AG09319 (cell line): ENCODE measurements around the gene IRX2.

Experiments used
- DNase-seq: peaks from one replicate; pipeline ENCODE4 v3.0.0-alpha.2; 2010; ENCODE audit warnings: low read depth; ENCODE audit errors: extremely low read depth
- TF ChIP-seq, protein P1 (sequence below): IDR thresholded peaks from 2 replicates; pipeline ENCODE4 v1.5.1; 2011; ENCODE audit warnings: low read depth, mild to moderate bottlenecking, inconsistent platforms, low read length, moderate library complexity

The IRX2 gene

DNA sequence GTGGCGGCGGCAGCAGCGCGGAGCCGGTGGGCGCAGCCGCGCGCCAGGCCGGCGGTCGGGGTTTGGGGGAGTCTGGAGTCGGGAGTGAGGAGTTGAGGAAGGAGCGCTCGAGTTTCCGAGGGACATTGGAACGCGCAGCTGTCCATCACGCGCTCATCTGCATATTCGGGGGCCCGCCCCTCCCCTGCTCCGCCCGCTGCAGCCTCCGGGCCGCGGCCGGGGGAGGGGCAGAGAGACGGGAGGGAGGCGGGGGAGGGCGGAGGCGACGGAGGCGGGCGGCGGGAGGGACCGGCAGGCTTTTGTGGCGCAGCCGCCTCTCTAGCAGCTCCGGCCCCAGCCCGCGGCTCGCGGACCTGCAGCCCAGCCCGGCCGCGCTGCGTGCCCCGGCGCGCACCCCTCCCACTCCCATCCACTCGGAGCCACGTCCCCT, at the start of gene IRX2:
TSS of gene IRX2 (minus strand) at position 86 of the 430 bp plus-strand sequence. CDS start 264 bp downstream, outside the sequence.
- peak; percentile 81 for DNase-seq
- TF ChIP-seq, protein P1, sequence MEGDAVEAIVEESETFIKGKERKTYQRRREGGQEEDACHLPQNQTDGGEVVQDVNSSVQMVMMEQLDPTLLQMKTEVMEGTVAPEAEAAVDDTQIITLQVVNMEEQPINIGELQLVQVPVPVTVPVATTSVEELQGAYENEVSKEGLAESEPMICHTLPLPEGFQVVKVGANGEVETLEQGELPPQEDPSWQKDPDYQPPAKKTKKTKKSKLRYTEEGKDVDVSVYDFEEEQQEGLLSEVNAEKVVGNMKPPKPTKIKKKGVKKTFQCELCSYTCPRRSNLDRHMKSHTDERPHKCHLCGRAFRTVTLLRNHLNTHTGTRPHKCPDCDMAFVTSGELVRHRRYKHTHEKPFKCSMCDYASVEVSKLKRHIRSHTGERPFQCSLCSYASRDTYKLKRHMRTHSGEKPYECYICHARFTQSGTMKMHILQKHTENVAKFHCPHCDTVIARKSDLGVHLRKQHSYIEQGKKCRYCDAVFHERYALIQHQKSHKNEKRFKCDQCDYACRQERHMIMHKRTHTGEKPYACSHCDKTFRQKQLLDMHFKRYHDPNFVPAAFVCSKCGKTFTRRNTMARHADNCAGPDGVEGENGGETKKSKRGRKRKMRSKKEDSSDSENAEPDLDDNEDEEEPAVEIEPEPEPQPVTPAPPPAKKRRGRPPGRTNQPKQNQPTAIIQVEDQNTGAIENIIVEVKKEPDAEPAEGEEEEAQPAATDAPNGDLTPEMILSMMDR = no peak

DNA sequence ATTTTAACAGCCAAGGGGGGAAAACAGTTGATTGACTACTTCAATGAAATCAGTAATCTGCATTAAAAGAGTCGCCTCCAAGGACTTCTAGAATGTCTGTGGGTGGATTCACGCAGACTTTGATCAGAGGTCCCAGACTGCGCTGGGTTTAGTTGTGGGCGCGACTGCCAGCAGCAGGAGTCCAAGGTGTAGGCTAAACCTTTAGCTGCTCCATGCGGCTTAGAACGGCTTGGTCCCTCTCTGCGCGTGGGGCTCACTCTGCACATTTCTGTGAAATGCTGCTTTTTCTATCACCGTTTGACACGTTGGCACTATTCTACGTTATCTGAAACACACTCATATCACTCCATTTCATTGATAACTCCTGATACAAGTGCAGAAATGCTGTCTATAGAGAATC, 48.6 kb upstream of the IRX2 start:
- DNase-seq = no peak
- TF ChIP-seq, protein P1 = no peak

DNA sequence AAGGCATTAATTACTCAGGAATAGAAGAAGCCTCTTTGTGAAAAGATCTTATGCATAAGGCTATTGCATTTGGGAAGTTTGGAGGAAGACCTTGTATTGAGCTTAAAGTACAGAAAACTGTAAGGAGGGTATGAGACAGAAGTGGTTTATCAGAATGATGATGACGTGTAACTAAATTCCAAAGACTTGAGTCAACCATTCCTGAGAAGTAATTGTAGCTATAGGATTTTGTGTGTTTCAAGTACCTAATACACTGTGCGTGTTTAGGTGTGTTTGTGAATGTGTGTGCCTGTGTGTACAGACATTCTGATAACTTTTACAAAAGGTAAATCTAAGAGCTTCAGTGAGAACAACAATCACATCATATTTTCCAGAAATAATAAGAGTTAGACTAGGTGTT, 46.5 kb upstream of the IRX2 start:
- DNase-seq = no peak
- TF ChIP-seq, protein P1 = no peak

DNA sequence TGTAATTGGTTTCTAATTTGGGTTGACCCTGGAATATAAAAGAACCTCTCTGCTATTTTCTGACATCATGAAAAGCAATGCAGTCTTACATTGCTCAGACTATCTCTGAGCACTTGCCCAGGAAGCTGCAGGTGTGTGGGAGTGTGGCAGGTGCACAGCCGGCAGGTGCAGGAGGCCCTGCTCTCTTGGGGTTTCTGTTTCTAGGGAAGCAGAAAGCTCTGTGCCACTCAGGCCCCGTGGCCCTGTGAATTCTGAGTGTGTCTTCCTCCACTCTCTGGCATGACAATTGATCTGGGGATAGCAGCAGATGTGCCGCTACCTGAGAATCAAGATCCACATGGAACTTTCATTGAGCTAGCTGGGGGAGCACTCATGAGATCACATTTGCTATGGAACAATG, 45.7 kb upstream of the IRX2 start:
- TF ChIP-seq, protein P1 = no peak
- DNase-seq = no peak

DNA sequence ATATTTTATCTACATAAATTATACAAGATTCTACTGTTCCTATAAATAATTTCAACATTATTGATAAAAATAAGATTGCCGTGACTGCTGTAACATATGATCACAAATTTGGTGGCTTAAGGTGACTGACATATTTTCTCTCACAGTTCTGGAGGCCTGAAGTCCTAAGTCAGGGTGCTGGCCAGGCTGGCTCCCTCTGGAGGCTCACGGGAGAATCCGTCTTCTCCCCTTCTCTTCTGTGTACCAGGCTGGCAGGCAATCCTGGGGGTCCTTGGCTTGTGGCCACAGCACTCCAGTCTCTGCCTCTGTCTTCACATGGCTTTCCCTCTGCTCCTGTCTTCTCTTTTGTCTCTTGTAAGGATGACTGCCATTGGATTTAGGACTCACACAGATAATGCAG, 31.7 kb upstream of the IRX2 start:
- DNase-seq = no peak
- TF ChIP-seq, protein P1 = no peak

DNA sequence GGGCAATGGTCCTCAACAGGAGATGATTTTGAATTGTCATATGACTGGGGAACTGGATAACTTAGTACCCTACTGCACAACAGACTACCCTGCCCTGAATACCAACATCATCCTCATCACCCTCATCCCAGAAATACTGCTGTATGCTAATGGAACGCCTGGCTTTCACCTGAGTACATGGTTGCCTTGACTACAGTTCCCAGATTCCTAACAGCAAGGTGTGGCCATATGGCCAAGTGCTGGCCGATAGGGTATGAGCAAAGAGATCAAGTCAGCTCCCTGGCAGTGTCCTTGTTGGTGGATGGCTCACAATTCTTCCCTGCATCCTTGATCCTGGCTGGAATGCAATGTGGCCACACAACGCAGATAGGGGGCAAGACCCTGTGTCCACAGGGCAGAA, 31.2 kb upstream of the IRX2 start:
- DNase-seq = no peak
- TF ChIP-seq, protein P1 = no peak

DNA sequence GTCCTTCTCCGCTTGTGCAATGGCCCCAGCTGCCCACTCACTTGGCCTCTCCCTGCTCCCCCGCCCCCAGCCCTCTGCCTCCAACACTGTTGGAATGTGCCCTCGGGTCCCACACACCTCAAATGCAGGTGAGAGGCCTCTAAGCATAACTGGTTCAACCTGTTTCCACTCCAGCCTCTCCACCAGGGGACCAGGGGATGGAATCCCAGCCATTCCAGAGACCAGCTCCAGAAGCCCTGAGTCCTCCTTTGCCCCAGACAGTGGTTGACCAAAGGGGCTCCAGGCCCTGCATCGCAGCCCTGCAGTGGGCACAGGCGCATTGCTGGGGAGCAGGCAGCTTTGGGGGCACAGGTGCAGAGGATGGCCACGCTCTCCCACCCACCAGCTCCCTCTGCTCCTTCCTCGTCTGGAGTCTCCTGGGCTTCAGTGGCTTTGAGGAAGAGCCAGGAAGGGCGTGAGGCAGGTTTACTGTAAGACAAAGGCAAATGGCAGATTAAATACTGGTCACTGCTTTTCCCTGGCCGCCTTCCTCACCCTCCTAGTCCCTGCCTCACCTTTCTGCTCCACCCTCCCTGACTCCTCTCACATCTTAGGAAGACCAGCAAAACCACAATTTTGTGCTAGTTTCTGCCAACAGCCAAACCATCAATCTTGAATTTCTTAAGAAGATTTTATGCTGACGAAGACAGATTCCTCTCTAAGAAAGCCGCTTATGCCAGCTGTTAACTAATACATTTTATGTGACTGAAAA, 29.1 kb upstream of the IRX2 start:
- DNase-seq = no peak
- TF ChIP-seq, protein P1 = no peak
